ENCODE results near the gene RAPGEF6.
A peak's percentile ranks its signal among the peaks of the same experiment; 100 is the strongest.
"Not testable (repeated sequence)": the region's sequence is repeated elsewhere in the genome, so short reads cannot be mapped to it uniquely, and the experiment has no call there.

The RAPGEF6 gene

GRCh38 chr5:131607418-131607817 lies 27.6 kb downstream of the RAPGEF6 start:
- no peak for TF ChIP-seq CTCF (conservative IDR thresholded peaks at IDR 0.05; ENCODE audit: control insufficient read depth, insufficient read depth, low read depth, low read length)
- no peak overlapping the region for H3K4me3 ChIP-seq (ENCODE audit: control insufficient read depth, low read depth, low read length)
- DNase-seq (ENCODE audit: low read depth): no peak

- H3K4me3 ChIP-seq (ENCODE audit: control insufficient read depth, low read depth, low read length): no peak overlapping the region
- DNase-seq (ENCODE audit: low read depth): no peak
- TF ChIP-seq CTCF (conservative IDR thresholded peaks at IDR 0.05; ENCODE audit: control insufficient read depth, insufficient read depth, low read depth, low read length): no peak
Measured at GRCh38 chr5:131605086-131605485, 29.9 kb downstream of the RAPGEF6 start.

- no peak for DNase-seq (ENCODE audit: low read depth)
- no peak for TF ChIP-seq CTCF (conservative IDR thresholded peaks at IDR 0.05; ENCODE audit: control insufficient read depth, insufficient read depth, low read depth, low read length)
- H3K4me3 ChIP-seq (ENCODE audit: control insufficient read depth, low read depth, low read length): no peak overlapping the region
Measured at GRCh38 chr5:131595088-131596033, 39.7 kb downstream of the RAPGEF6 start.

GRCh38 chr5:131593921-131594320 lies 41.1 kb downstream of the RAPGEF6 start:
- no peak for DNase-seq (ENCODE audit: low read depth)
- H3K4me3 ChIP-seq (ENCODE audit: control insufficient read depth, low read depth, low read length): no peak overlapping the region
- no peak for TF ChIP-seq CTCF (conservative IDR thresholded peaks at IDR 0.05; ENCODE audit: control insufficient read depth, insufficient read depth, low read depth, low read length)

- H3K4me3 ChIP-seq (ENCODE audit: control insufficient read depth, low read depth, low read length): not testable (repeated sequence)
- peak; percentile 13 for DNase-seq (ENCODE audit: low read depth)
Measured at GRCh38 chr5:131593436-131593835, 41.6 kb downstream of the RAPGEF6 start.

- peak; percentile 96 for TF ChIP-seq CTCF (conservative IDR thresholded peaks at IDR 0.05; ENCODE audit: control insufficient read depth, insufficient read depth, low read depth, low read length)
- no peak overlapping the region for H3K4me3 ChIP-seq (ENCODE audit: control insufficient read depth, low read depth, low read length)
- DNase-seq (ENCODE audit: low read depth): peak; percentile 67
Measured at GRCh38 chr5:131589510-131590348, 45.3 kb downstream of the RAPGEF6 start.

GRCh38 chr5:131587541-131587940 lies 47.5 kb downstream of the RAPGEF6 start:
- peak; percentile 46 for DNase-seq (ENCODE audit: low read depth)
- no peak for TF ChIP-seq CTCF (conservative IDR thresholded peaks at IDR 0.05; ENCODE audit: control insufficient read depth, insufficient read depth, low read depth, low read length)
- no peak overlapping the region for H3K4me3 ChIP-seq (ENCODE audit: control insufficient read depth, low read depth, low read length)

Data from fibroblast of mammary gland (primary cell).